CD14-positive monocyte (primary cell): ENCODE measurements around the gene SNRPA1. TPM values are rescaled to one million over a fixed set of nuclear protein-coding genes. Genes with fewer than 3 reads are reported as not detected.

Experiments
- DNase-seq, 3 donors: peaks; one replicate each; pipeline ENCODE4 v3.0.0-alpha.2; 2011 to 2022
- H2AFZ ChIP-seq: 2 replicates; pipeline ENCODE4 v1.6.0; 2012; ENCODE audit warnings: mild to moderate bottlenecking, low read depth, low read length, inconsistent platforms; ENCODE audit not compliant: insufficient read depth, poor library complexity, severe bottlenecking
- H3K27ac ChIP-seq, 2 donors: 1 replicate in 1 of 2; 2 replicates in 1 of 2; pipeline ENCODE4 v1.5.1; 2012 to 2013; ENCODE audit warnings: low read length in 2 of 2, control low read depth in 1 of 2, inconsistent platforms in 1 of 2, low read depth in 1 of 2, mild to moderate bottlenecking in 1 of 2
- H3K27me3 ChIP-seq, 2 donors: one replicate each; pipeline versions ENCODE4 v1.6.0 to v1.6.1; 2011 to 2013; ENCODE audit warnings: low read length in 2 of 2; ENCODE audit not compliant: control insufficient read depth in 2 of 2, insufficient read depth in 2 of 2
- H3K36me3 ChIP-seq, 2 donors: replicated peaks in 1 of 2; 1 replicate in 1 of 2; 2 replicates in 1 of 2; pipeline versions ENCODE4 v1.5.1 to v1.6.1; 2012 to 2013; ENCODE audit warnings: low read length in 2 of 2, control low read depth in 1 of 2, inconsistent platforms in 1 of 2, mild to moderate bottlenecking in 1 of 2; ENCODE audit not compliant: insufficient read depth in 2 of 2, control insufficient read depth in 1 of 2
- H3K4me1 ChIP-seq, 2 donors: 1 replicate in 1 of 2; 2 replicates in 1 of 2; pipeline versions ENCODE4 v1.5.1 to v1.6.1; 2012 to 2013; ENCODE audit warnings: low read length in 2 of 2, control low read depth in 1 of 2, inconsistent platforms in 1 of 2, mild to moderate bottlenecking in 1 of 2, moderate library complexity in 1 of 2; ENCODE audit not compliant: insufficient read depth in 2 of 2, control insufficient read depth in 1 of 2
- H3K4me2 ChIP-seq: replicated peaks from 2 replicates; pipeline ENCODE3; 2012; ENCODE audit warnings: low read length, moderate library complexity, mild to moderate bottlenecking; ENCODE audit not compliant: poor library complexity, severe bottlenecking; ENCODE audit errors: extremely low read depth
- H3K4me3 ChIP-seq, 3 experiments: fragments of 200-600 bp in 1 of 3; sonication (generic) in 1 of 3; replicated peaks in 1 of 3; 1 replicate in 2 of 3; 2 replicates in 1 of 3; pipeline ENCODE4 v1.5.1; 2011 to 2013; ENCODE audit warnings: low read length in 3 of 3, mild to moderate bottlenecking in 3 of 3, control low read depth in 2 of 3, low read depth in 2 of 3, inconsistent platforms in 1 of 3, moderate library complexity in 1 of 3
- H3K79me2 ChIP-seq: 2 replicates; pipeline ENCODE4 v1.6.0; 2012; ENCODE audit warnings: mild to moderate bottlenecking, control low read depth, inconsistent platforms, low read length, moderate library complexity; ENCODE audit not compliant: insufficient read depth
- H3K9ac ChIP-seq: 2 replicates; pipeline ENCODE4 v1.6.0; 2017; ENCODE audit warnings: low read length, mild to moderate bottlenecking; ENCODE audit not compliant: insufficient read depth, poor library complexity, severe bottlenecking
- H3K9me3 ChIP-seq, 2 donors: replicated peaks in 1 of 2; 1 replicate in 1 of 2; 2 replicates in 1 of 2; pipeline versions ENCODE4 v1.5.1 to v1.6.1; 2012 to 2013; ENCODE audit warnings: low read length in 2 of 2, control low read depth in 1 of 2; ENCODE audit not compliant: control insufficient read depth in 1 of 2, insufficient read depth in 1 of 2
- H4K20me1 ChIP-seq: 2 replicates; pipeline ENCODE4 v1.6.0; 2012; ENCODE audit warnings: mild to moderate bottlenecking, low read length, control low read depth, moderate library complexity; ENCODE audit not compliant: insufficient read depth
- H3K27ac Mint-ChIP-seq, 7 donors: one replicate each; pipeline ENCODE4 v1.8.0; 2020; ENCODE audit warnings: mild to moderate bottlenecking in 7 of 7, mixed read lengths in 7 of 7, moderate library complexity in 6 of 7, inconsistent platforms in 2 of 7
- H3K27me3 Mint-ChIP-seq, 3 donors: one replicate each; pipeline ENCODE4 v1.8.0; 2021 to 2022; ENCODE audit warnings: low read depth in 3 of 3, mild to moderate bottlenecking in 3 of 3, mixed read lengths in 3 of 3, moderate library complexity in 3 of 3, inconsistent platforms in 1 of 3
- H3K36me3 Mint-ChIP-seq, 2 donors: one replicate each; pipeline ENCODE4 v1.8.0; 2020; ENCODE audit warnings: mixed read lengths in 2 of 2, inconsistent platforms in 1 of 2, mild to moderate bottlenecking in 1 of 2
- H3K4me1 Mint-ChIP-seq: one replicate; pipeline ENCODE4 v1.8.0; 2020; ENCODE audit warnings: mild to moderate bottlenecking, mixed read lengths
- H3K4me3 Mint-ChIP-seq, 2 donors: one replicate each; pipeline ENCODE4 v1.8.0; 2020; ENCODE audit warnings: mild to moderate bottlenecking in 2 of 2, mixed read lengths in 2 of 2, moderate library complexity in 1 of 2
- H3K9me3 Mint-ChIP-seq, 7 donors: one replicate each; pipeline ENCODE4 v1.8.0; 2020 to 2022; ENCODE audit warnings: mixed read lengths in 7 of 7, mild to moderate bottlenecking in 6 of 7, moderate library complexity in 6 of 7, inconsistent platforms in 2 of 7
- WGBS: methylation state at CpG from one replicate; pipeline ENCODE4 v1.1.5; 2013; ENCODE audit warnings: missing lambda C conversion rate; ENCODE audit not compliant: insufficient coverage; 5-methylcytosine and 5-hydroxymethylcytosine counted together
- intact Hi-C, 2 donors: fragments of 100-400 bp; cut with micrococcal nuclease; formaldehyde crosslinking; loops; one replicate each; pipeline versions ENCODE4 v1.15.0 to v1.15.1; 2023
- polyA plus RNA-seq, 3 donors: library from polyadenylated mRNA; depleted of rRNA in 1 of 3; unstranded in 2 of 3; stranded (reverse) in 1 of 3; fragments of 300-500 nt in 2 of 3; fragments of >200 nt in 1 of 3; fragmentation: Illumina TruSeq in 2 of 3; gene quantifications; 1 replicate in 2 of 3; 2 replicates in 1 of 3; pipeline ENCODE4 v1.2.3, GENCODE V29; 2012 to 2021
- TF ChIP-seq, protein P1 (sequence below): fragments of 200-600 bp; IDR thresholded peaks from one replicate; pipeline ENCODE4 v1.8.0; 2022; ENCODE audit warnings: antibody characterized with exemption, mild to moderate bottlenecking

The SNRPA1 gene
- polyA plus RNA-seq, 3 donors, result 23.8 to 65.5 (median 35.4) TPM

DNA sequence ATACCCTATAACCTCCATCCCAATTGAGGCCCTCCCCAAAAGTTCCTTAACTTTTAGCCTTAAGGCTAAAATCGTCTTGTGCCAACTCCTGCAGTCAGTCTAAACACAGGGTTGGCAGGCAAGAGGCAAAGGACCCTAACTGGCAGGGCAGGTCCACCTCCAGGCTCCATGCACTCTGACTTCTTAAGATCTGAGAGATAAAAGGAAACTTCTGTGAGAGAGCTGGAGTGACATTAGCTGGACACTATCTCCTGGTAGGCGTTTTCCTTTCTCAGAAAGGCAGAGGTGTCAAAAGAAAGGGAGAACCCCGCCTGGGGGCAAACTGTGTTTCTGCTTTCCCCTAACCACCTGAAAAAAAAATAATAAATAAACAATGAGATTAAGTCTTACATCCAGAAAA is 46.8 kb downstream of the SNRPA1 start:
- peaks cover 0 to 4% (median 0%) of the 10 kb centered on the region in 3 donors for H3K27me3 Mint-ChIP-seq
- H2AFZ ChIP-seq, result no peak overlapping the region
- no peaks in the 10 kb centered on the region for H3K9me3 Mint-ChIP-seq
- H3K9ac ChIP-seq, result no peak overlapping the region
- intact Hi-C loops, result no loop called here
- H3K4me1 ChIP-seq, result peaks cover 84 to 87% of the 10 kb centered on the region in 2 donors
- peak overlapping the region; percentile 8 for H3K4me2 ChIP-seq
- peak overlapping the region in 1 of 2 donors; percentile 58 for H3K4me3 Mint-ChIP-seq
- no peaks in the 10 kb centered on the region for H3K9me3 ChIP-seq
- H3K36me3 Mint-ChIP-seq, result peaks cover 18 to 34% of the 10 kb centered on the region in 2 donors
- peaks cover 81% of the 10 kb centered on the region for H3K4me1 Mint-ChIP-seq
- H3K27ac ChIP-seq, result peak overlapping the region in 1 of 2 donors; percentile 27
- H4K20me1 ChIP-seq, result peaks cover 60% of the 10 kb centered on the region
- H3K79me2 ChIP-seq, result peaks cover 91% of the 10 kb centered on the region
- peak overlapping the region in 4 of 7 donors; percentile 6 to 86 (median 60) for H3K27ac Mint-ChIP-seq
- no peak for DNase-seq
- no peak overlapping the region for H3K4me3 ChIP-seq
- H3K36me3 ChIP-seq, result peaks cover 0 to 5% of the 10 kb centered on the region in 2 donors
- no peaks in the 10 kb centered on the region for H3K27me3 ChIP-seq
- 57% methylated on average over 1 of the region's 3 CpGs for WGBS
- TF ChIP-seq, protein P1, sequence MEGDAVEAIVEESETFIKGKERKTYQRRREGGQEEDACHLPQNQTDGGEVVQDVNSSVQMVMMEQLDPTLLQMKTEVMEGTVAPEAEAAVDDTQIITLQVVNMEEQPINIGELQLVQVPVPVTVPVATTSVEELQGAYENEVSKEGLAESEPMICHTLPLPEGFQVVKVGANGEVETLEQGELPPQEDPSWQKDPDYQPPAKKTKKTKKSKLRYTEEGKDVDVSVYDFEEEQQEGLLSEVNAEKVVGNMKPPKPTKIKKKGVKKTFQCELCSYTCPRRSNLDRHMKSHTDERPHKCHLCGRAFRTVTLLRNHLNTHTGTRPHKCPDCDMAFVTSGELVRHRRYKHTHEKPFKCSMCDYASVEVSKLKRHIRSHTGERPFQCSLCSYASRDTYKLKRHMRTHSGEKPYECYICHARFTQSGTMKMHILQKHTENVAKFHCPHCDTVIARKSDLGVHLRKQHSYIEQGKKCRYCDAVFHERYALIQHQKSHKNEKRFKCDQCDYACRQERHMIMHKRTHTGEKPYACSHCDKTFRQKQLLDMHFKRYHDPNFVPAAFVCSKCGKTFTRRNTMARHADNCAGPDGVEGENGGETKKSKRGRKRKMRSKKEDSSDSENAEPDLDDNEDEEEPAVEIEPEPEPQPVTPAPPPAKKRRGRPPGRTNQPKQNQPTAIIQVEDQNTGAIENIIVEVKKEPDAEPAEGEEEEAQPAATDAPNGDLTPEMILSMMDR, result no peak

DNA sequence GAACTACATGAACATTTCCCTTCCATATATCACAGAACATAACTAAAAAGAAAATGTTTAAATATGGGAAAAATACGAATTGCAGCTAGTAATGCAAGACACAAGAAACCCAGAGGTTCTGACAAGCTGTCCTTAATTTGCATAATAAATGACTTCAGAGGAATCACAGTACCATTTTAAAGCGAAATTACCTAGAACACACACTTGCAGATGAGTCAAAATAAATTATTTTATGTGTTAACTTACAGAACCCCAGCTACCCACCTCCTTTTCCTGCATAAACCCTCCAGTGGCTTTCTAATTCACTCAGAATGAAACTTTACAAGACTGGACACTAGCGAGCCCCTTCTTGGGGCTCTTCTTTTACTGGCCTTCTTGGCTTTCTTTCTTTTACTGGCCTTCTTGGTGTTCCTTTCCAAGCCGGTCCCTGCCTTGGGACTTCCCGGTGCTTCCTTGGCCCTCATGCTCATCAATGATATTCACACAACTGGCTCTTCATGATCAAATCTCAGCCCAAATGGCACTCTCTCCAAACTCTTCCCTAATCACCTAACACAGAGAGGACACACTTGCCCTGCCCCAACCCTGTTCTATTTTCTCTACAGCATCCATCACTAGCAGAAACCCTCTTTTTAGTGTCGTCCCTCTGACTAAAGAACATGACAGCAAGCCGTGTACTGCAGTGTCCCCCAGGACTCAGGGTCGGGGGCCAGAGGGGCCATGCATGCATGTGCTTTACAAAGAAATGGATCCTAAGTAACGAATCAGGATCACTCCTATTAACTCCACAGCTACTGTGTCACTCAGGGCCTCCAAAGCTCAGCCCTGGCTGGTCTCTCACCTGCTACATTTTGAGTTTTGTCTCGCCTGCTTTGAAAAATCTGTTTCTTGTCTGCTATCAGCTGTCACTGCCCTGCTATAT is 48.0 kb downstream of the SNRPA1 start:
- H3K27ac Mint-ChIP-seq, result peak overlapping the region; percentile 17 to 81 (median 46)
- H3K36me3 ChIP-seq, result peaks cover 0 to 5% of the 10 kb centered on the region in 2 donors
- H3K27me3 ChIP-seq, result no peaks in the 10 kb centered on the region
- H3K27me3 Mint-ChIP-seq, result peaks cover 0 to 7% (median 0%) of the 10 kb centered on the region in 3 donors
- peak overlapping the region in 1 of 3 experiments; percentile 69 for H3K4me3 ChIP-seq
- TF ChIP-seq, protein P1, result no peak
- H3K79me2 ChIP-seq, result peaks cover 89% of the 10 kb centered on the region
- intact Hi-C loops, result loop anchor here in 1 of 2 donors (2.0 kb wide), 1 partner anchor 124 kb away; no protein-coding TSS in a partner anchor
- peaks cover 19 to 35% of the 10 kb centered on the region in 2 donors for H3K36me3 Mint-ChIP-seq
- peaks cover 87% of the 10 kb centered on the region in 2 donors for H3K4me1 ChIP-seq
- H3K9me3 Mint-ChIP-seq, result no peaks in the 10 kb centered on the region
- no peak overlapping the region for H3K9ac ChIP-seq
- peak overlapping the region in 1 of 2 donors; percentile 72 for H3K27ac ChIP-seq
- 86% methylated on average over 7 of the region's 10 CpGs for WGBS
- no peak overlapping the region for H2AFZ ChIP-seq
- H3K9me3 ChIP-seq, result no peaks in the 10 kb centered on the region
- H4K20me1 ChIP-seq, result peaks cover 65% of the 10 kb centered on the region
- no peak for DNase-seq
- peak overlapping the region; percentile 58 for H3K4me2 ChIP-seq
- H3K4me3 Mint-ChIP-seq, result peak overlapping the region; percentile 31 to 45
- H3K4me1 Mint-ChIP-seq, result peaks cover 82% of the 10 kb centered on the region
